GM18507 (cell line): Measurements from ENCODE around the gene PSMA8.
"Not testable (repeated sequence)": the region's sequence is repeated elsewhere in the genome, so short reads cannot be mapped to it uniquely, and the experiment has no call there.

ENCODE experiments used
- DNase-seq: peaks from one replicate; pipeline ENCODE4 v3.0.0; 2011; ENCODE audit warnings: low read depth; ENCODE audit not compliant: insufficient read length; ENCODE audit errors: extremely low spot score
- FAIRE-seq: peaks from 2 replicates; lab custom pipeline; 2011; peaks lifted over from hg19 to GRCh38; lab: Jason Lieb, UNC

Gene PSMA8

DNA sequence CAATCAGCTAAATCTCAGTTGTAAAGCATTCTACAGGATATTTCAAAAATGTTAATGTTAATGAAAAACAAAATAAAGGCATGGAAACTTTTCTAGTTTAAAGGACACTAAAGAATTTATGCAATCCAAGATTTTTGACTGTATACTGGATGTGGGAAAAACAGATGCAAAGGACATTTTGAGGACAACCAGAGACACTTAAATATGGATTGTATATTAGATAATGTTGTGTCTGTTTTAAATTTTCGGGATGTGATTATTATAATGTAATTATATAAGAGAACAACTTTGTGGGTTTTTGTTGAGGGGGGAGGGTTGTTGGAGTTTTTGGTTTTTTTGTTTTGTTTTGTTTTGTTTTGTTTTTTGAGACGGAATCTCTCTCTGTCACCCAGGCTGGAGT, 30.9 kb downstream of the PSMA8 start:
- DNase-seq: no peak
- FAIRE-seq: no peak

GRCh38 chr18:26167592-26167991, 33.9 kb downstream of the PSMA8 start:
- peak; percentile 92 for FAIRE-seq
- DNase-seq: not testable (repeated sequence)

- DNase-seq: no peak
- FAIRE-seq: peak; percentile 53
Observed at GRCh38 chr18:26175481-26175880, 41.8 kb downstream of the PSMA8 start.

DNA sequence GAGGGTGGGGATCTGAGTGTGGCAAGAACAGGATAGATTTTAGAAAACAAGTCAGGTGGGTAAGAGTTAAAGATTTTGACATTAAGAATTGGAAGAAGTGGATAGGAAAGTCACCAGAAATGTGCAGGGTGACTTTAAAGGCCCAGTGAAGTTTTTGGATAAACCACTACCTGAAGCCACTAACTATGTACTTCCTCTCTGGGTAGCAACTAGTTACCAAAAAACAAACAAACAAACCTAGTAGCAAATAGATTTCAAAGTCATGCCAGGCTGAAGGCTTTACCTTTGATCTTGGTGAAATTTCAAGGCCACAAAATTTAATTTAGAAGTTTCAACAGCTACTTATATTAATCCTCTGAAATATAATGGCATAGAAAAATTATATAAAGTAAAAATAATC, 42.5 kb downstream of the PSMA8 start:
- no peak for FAIRE-seq
- no peak for DNase-seq

GRCh38 chr18:26181343-26181826, 47.7 kb downstream of the PSMA8 start:
- DNase-seq: no peak
- FAIRE-seq: peak; percentile 74

GRCh38 chr18:26183395-26184112, 49.9 kb downstream of the PSMA8 start:
- peak; percentile 44 for FAIRE-seq

DNA sequence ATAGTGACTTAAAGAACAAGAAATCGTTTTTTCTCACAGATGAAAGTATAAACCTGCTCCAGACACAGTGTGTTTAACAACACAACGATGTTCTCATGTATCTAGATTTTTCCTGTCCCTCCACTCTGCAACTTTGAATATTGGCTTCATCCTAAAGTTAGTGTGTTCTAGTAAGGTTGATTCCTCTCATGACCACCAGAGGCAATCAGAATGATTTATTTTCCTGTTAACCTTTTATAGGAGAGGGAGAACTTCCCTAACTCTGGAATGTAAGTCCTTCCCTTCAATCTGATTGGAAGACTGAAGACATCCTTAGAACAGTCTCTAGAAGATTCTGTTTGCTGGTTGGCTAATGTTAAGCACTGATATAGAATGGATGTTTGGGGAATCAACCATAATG, 51.6 kb downstream of the PSMA8 start:
- DNase-seq: no peak
- FAIRE-seq: peak; percentile 5

More at GRCh38 chr18:26183395-26184112, 49.9 kb downstream of the PSMA8 start:
- DNase-seq: no peak

DNA sequence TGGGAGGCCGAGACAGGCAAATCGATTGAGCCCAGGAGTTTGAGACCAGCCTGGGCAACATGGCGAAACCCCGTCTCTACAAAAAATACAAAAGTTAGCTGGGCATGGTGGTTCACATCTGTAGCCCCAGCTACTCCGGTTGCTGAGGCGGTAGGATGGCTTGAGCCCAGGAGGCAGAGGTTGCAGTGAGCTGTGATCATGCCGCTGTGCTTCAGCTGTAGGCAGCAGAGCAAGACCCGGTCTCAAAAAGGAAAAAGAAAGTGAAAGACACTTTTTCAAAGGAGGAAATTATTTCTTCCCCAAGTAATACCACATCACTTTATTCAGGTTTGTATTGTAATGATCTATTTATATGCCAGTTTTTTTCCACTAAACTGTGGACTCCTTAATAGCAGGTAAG, 56.8 kb downstream of the PSMA8 start:
- FAIRE-seq (peak; percentile 92), DNase-seq (no peak)

DNA sequence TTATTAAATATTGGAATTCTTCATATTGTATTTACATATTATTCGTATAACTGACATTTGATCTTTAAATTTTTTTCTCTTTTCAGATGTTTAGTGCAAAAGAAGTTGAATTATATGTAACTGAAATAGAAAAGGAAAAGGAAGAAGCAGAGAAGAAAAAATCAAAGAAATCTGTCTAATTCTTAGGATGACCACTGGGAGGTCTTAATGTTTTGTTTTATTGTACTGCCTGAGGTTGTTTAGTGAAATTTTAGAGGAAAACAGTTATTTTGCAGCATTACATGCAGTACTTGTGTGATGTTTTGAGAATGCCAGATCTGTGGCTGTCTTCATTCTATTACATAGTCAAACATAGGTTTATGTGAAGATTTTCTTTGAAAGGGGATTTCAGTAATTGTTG, 58.6 kb downstream of the PSMA8 start:
- FAIRE-seq (no peak), DNase-seq (no peak)

DNA sequence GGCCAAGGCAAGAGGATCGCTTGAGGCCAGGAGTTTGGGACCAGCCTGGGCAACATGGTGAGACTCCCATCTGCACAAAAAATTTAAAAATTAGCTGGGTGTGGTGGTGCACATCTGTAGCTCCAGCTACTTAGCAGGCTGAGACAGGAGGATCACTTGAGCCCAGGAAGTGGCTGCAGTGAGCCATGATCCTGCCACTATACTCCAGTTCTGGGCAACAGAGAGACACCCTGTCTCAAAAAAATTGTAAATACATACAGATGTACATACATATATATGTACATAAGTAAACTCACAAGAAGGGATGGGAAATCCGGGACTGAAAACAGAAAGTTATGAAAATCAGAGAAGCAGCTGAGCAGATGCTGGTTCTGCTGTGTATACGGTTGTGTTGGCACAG, 62.9 kb downstream of the PSMA8 start:
- DNase-seq (no peak), FAIRE-seq (no peak)

GRCh38 chr18:26202001-26202400, 68.3 kb downstream of the PSMA8 start:
- FAIRE-seq, DNase-seq: not testable (repeated sequence)

DNA sequence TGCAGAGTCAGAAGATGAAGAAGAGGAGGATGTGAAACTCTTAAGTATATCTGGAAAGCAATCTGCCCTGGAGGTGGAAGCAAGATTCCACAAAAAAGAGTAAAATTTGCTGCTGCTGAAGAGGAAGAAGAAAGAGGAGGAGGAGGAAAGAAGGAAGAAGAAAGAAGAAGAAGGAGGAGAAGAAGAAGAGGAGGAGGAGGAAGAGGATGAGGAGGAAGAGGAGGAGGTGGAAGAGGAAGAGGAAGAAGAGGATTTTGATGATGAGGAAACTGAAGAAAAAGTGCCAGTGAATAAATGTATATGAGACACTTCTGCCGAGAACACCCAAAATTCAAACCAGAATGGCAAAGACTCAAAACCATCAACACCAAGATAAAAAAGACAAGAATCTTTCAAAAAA, 71.6 kb downstream of the PSMA8 start:
- FAIRE-seq: no peak
- no peak for DNase-seq

GRCh38 chr18:26206488-26206887, 72.8 kb downstream of the PSMA8 start:
- no peak for FAIRE-seq
- DNase-seq: no peak

GRCh38 chr18:26207937-26208336, 74.3 kb downstream of the PSMA8 start:
- DNase-seq (no peak), FAIRE-seq (no peak)

DNA sequence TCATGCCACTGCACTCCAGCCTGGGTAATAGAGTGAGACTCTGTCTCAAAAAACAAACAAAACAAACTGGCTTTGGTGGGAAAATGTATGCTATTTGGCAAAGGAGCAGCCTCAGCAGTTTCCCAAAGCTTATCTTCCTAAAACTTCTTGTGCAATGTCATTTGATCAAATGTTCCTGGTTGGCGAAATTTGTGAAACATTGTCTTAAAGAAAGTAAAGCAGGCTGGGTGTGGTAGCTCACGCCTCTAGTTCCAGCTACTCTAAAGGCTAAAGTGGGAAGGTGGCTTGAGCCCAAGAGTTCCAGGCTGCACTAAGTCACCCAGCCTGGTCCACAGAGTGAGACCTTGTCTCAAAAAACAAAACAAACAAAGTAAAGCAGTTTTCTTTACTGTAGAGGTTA, 75.3 kb downstream of the PSMA8 start:
- no peak for DNase-seq
- FAIRE-seq: no peak

DNA sequence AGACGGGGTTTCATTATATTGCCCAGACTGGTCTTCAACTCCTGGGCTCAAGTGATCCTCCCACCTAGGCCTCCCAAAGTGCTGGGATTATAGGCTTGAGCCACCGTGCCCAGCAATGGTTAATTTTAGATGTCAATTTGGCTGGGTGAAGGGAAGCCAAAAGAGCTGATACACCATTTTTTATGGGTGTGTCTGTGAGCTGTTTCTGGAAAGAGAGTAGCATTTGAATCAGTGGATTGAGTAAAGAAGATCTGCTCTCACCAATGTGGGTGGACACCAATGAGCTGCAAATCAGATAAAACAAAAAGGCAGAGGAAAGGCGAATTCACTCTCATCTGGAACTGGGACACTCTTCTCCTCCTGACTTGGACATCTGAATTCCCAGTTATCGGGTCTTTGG, 76.5 kb downstream of the PSMA8 start:
- no peak for FAIRE-seq
- DNase-seq: no peak

- peak; percentile 96 for FAIRE-seq
- peak; percentile 37 for DNase-seq
Observed at GRCh38 chr18:26215247-26215970, 81.7 kb downstream of the PSMA8 start.

DNA sequence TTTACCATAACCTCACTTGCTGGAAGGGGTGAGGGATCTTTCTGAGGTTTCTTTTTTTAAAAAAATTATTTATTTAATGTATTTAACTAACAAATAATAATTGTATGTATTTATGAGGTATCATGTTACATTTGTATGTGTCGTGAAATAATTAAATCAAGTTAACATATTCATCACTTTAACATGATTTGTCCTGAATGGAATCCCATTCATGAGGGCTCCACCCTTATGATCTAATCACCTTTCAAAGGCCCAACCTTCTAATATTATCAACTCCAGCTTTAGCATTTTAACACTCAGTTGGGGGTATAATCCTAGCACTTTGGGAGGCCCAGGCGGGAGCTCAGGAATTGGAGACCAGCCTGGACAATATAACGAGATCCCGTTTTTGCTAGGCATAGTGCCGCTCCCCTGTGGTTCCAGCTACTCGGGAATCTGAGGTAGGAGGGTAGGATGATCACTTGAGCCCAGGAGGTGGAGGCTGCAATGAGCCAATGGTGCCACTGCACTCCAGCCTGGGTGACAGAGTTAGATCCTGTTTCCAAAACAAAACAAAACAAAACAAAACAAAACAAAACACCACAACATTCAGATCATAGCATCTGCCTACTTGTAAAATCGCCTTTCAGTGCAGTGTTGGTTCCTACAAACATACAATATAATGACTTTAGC, 91.5 kb downstream of the PSMA8 start:
- no peak for DNase-seq
- FAIRE-seq: no peak

- DNase-seq (no peak), FAIRE-seq (no peak)
Observed at GRCh38 chr18:26225915-26226228, 92.2 kb downstream of the PSMA8 start.

DNA sequence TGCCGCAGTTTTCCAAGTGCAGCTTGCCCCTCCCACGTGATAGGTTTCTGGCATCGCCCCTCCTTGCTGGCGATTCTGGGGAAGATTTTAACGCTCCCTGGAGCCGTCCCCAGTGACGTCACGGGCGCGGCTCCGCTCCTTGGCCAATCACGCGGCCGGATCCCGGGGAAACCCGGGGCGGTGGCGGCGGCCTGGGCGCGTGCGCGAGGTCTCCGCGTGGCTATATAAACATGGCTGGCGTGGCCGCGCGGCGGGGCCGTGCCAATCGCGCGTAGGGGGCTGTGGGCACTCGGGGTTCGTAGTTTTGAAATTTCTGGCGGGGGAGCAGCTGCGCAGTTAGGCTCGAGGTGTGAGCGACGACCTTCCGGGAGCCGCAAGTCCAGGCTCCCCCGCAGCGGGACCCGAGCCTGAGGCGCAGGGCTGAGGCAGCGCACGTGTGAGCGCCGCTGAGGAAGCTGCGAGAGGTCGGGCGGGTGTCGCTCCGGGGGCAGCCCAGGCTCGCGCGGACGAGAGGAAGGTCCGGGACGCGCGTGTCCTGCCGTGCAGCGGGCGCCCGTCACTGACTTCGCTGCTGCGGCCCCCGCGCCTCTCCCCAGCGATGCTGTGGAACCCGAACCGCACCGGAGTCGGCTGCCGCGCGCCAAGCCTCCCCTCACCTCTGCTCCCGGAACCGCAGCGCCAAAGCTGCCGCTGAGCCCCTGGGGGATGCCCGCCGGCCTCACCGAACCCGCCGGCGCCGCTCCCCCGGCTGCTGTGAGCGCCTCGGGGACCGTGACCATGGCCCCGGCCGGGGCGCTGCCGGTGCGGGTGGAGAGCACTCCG, 92.8 kb downstream of the PSMA8 start, which contains the start of gene TAF4B:
TAF4B (plus strand) TSS at position 217 of the 822 bp plus-strand sequence; CDS start at position 706, 489 bp downstream.
- peak; percentile 77 for DNase-seq
- peak; percentile 93 for FAIRE-seq
